ENCODE data around the gene TMEM273.
A peak's percentile ranks its signal among the peaks of the same experiment; 100 is the strongest.
"Not testable (repeated sequence)": the region's sequence is repeated elsewhere in the genome, so short reads cannot be mapped to it uniquely, and the experiment has no call there.

TMEM273 gene

GRCh38 chr10:49204119-49204518 lies 15.9 kb upstream of the TMEM273 start:
- no peak for DNase-seq (ENCODE audit: low read depth)

- no peak for DNase-seq (ENCODE audit: low read depth)
Observed at GRCh38 chr10:49202266-49202665, 14.1 kb upstream of the TMEM273 start.

- DNase-seq (ENCODE audit: low read depth) = no peak
Observed at GRCh38 chr10:49200854-49201253, 12.7 kb upstream of the TMEM273 start.

- DNase-seq (ENCODE audit: low read depth) = no peak
Observed at GRCh38 chr10:49197171-49197570, 9.0 kb upstream of the TMEM273 start.

- DNase-seq (ENCODE audit: low read depth) = not testable (repeated sequence)
Observed at GRCh38 chr10:49195864-49196263, 7.7 kb upstream of the TMEM273 start.

GRCh38 chr10:49194212-49194920 lies 6.2 kb upstream of the TMEM273 start:
- DNase-seq (ENCODE audit: low read depth) = no peak

- DNase-seq (ENCODE audit: low read depth) = no peak
Observed at GRCh38 chr10:49191349-49191748, 3.2 kb upstream of the TMEM273 start.

- DNase-seq (ENCODE audit: low read depth) = no peak
Observed at GRCh38 chr10:49189422-49189821, 1.2 kb upstream of the TMEM273 start.

- no peak for DNase-seq (ENCODE audit: low read depth)
Observed at GRCh38 chr10:49187044-49187484, 1.1 kb downstream of the TMEM273 start.

- DNase-seq (ENCODE audit: low read depth) = no peak
Observed at GRCh38 chr10:49186613-49187012, 1.6 kb downstream of the TMEM273 start.

- no peak for DNase-seq (ENCODE audit: low read depth)
Observed at GRCh38 chr10:49185213-49185612, 3.0 kb downstream of the TMEM273 start.

GRCh38 chr10:49184642-49185111 lies 3.5 kb downstream of the TMEM273 start:
- no peak for DNase-seq (ENCODE audit: low read depth)

GRCh38 chr10:49183596-49184542 lies 4.3 kb downstream of the TMEM273 start:
- DNase-seq (ENCODE audit: low read depth) = no peak

- no peak for DNase-seq (ENCODE audit: low read depth)
Observed at GRCh38 chr10:49182776-49183175, 5.4 kb downstream of the TMEM273 start.

- DNase-seq (ENCODE audit: low read depth) = no peak
Observed at GRCh38 chr10:49180444-49180860, 7.7 kb downstream of the TMEM273 start.

GRCh38 chr10:49179699-49180443 lies 8.3 kb downstream of the TMEM273 start:
- no peak for DNase-seq (ENCODE audit: low read depth)

GRCh38 chr10:49178489-49179471 lies 9.4 kb downstream of the TMEM273 start:
- no peak for DNase-seq (ENCODE audit: low read depth)

- peak; percentile 14 for DNase-seq (ENCODE audit: low read depth)
Observed at GRCh38 chr10:49177391-49178355, 10.5 kb downstream of the TMEM273 start.
